ENCODE results near the gene ENO2. TPM values are rescaled to one million over a fixed set of nuclear protein-coding genes. Genes with fewer than 3 reads are reported as not detected.
A peak's percentile ranks its signal among the peaks of the same experiment; 100 is the strongest.

ENO2 gene
- total RNA-seq, 1 donor from 2014 or later = 41.8 TPM

- intact Hi-C loops (cut with DNase I) = loop anchor here (10.0 kb wide), 1 partner anchor 161 kb away; the partner anchor contains the start of gene C1RL
- TF ChIP-seq, protein P1, sequence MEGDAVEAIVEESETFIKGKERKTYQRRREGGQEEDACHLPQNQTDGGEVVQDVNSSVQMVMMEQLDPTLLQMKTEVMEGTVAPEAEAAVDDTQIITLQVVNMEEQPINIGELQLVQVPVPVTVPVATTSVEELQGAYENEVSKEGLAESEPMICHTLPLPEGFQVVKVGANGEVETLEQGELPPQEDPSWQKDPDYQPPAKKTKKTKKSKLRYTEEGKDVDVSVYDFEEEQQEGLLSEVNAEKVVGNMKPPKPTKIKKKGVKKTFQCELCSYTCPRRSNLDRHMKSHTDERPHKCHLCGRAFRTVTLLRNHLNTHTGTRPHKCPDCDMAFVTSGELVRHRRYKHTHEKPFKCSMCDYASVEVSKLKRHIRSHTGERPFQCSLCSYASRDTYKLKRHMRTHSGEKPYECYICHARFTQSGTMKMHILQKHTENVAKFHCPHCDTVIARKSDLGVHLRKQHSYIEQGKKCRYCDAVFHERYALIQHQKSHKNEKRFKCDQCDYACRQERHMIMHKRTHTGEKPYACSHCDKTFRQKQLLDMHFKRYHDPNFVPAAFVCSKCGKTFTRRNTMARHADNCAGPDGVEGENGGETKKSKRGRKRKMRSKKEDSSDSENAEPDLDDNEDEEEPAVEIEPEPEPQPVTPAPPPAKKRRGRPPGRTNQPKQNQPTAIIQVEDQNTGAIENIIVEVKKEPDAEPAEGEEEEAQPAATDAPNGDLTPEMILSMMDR (IDR thresholded peaks at IDR 0.05) = no peak
- DNase-seq = peak; percentile 87
- peak within 1 kb of the TSS; percentile 62 for H3K4me3 ChIP-seq
- no peaks in the 10 kb centered on the region for H3K9me3 ChIP-seq
- H3K4me1 ChIP-seq = peaks cover 42% of the 10 kb centered on the region
- ATAC-seq = peak; percentile 40
- no peaks in the 10 kb centered on the region for H3K27me3 ChIP-seq
- peaks cover 18% of the 10 kb centered on the region for H3K36me3 ChIP-seq
- H3K27ac ChIP-seq = peak within 1 kb of the TSS; percentile 93
Measured at GRCh38 chr12:6943722-6944380, 29.5 kb downstream of the ENO2 start, which contains the start of the genes C12orf57 and RNU7-1. Gene C12orf57, plus strand, starts transcription at chr12:6944022. Its CDS starts 100 bp downstream, at chr12:6944122. Gene RNU7-1, plus strand, starts transcription at chr12:6943816.

GRCh38 chr12:6944381-6945186 is 30.2 kb downstream of the ENO2 start:
- no peaks in the 10 kb centered on the region for H3K27me3 ChIP-seq
- TF ChIP-seq, protein P1 (IDR thresholded peaks at IDR 0.05) = peak; percentile 89
- H3K36me3 ChIP-seq = peaks cover 18% of the 10 kb centered on the region
- no peaks in the 10 kb centered on the region for H3K9me3 ChIP-seq
- DNase-seq (peak; percentile 96), ATAC-seq (peak; percentile 81)
- intact Hi-C loops (cut with DNase I) = loop anchor here (10.0 kb wide), 1 partner anchor 160 kb away; the partner anchor contains the start of gene C1RL
- H3K4me3 ChIP-seq = peak overlapping the region; percentile 62
- peaks cover 43% of the 10 kb centered on the region for H3K4me1 ChIP-seq
- peak overlapping the region; percentile 93 for H3K27ac ChIP-seq

GRCh38 chr12:6945613-6946012 is 31.2 kb downstream of the ENO2 start:
- intact Hi-C loops (cut with DNase I) = loop anchor here (10.0 kb wide), 1 partner anchor 159 kb away; the partner anchor contains the start of gene C1RL
- H3K27ac ChIP-seq = peak overlapping the region; percentile 60
- no peaks in the 10 kb centered on the region for H3K9me3 ChIP-seq
- H3K4me3 ChIP-seq = peak overlapping the region; percentile 39
- no peaks in the 10 kb centered on the region for H3K27me3 ChIP-seq
- TF ChIP-seq, protein P1 (IDR thresholded peaks at IDR 0.05) = no peak
- no peak for ATAC-seq
- peaks cover 13% of the 10 kb centered on the region for H3K36me3 ChIP-seq
- peaks cover 50% of the 10 kb centered on the region for H3K4me1 ChIP-seq
- no peak for DNase-seq

DNA sequence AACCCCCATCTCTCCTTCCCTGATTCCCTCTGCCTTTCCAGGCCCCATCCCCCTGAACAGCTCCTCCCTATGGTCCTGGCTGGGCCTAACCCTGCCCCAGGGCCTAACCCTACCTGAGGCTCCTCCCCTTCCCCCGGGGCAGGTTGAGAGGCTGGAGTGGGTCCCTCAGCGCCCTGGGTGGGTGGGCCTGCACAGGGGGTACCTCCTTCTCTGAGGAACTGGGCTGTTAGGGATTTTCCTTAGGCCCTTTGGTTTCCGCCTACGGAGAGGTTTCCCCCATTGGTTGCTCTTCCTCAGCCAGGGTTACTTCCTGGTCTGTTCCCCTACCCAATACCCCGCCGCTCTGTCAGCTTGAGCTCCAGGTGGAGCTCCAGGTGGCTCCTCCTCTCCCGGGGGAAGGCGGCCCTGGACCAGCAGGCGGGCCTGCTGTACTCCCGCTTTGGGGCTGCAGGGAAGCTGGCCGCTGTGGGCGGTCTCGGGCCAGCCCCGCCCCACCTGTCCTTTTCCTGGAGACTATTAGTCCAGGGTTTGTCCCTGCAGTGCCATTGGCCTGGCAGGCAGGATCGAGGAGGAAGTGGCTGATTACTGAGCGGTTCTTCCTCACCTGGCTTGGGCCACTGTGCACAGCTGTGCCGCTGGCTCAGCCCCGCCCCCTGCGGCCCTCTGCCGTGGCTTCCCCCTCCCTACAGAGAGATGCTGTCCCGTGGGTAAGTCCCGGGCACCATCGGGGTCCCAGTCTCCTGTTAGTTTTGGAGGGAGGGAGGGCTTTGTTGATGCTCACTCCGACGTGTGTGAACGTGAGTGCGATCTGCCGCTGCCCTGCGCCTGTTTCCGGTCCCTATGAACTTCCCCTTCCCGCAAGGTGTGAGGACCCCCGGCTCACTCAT is 31.9 kb downstream of the ENO2 start:
- Histone ChIP-seq H3K4me1 (peaks cover 53% of the 10 kb centered on the region), H3K27me3 (no peaks in the 10 kb centered on the region), H3K27ac (peak overlapping the region; percentile 60), H3K4me3 (peak overlapping the region; percentile 39), H3K36me3 (peaks cover 6% of the 10 kb centered on the region), H3K9me3 (no peaks in the 10 kb centered on the region)
- intact Hi-C loops (cut with DNase I) = loop anchor here (10.0 kb wide), 1 partner anchor 159 kb away; the partner anchor contains the start of gene C1RL
- TF ChIP-seq, protein P1 (IDR thresholded peaks at IDR 0.05) = no peak
- ATAC-seq (peak; percentile 82), DNase-seq (peak; percentile 97)

- H3K36me3 ChIP-seq = no peaks in the 10 kb centered on the region
- intact Hi-C loops (cut with DNase I) = loop anchor here (10.0 kb wide), 1 partner anchor 158 kb away; the partner anchor contains the start of gene C1RL
- TF ChIP-seq, protein P1 (IDR thresholded peaks at IDR 0.05) = no peak
- ATAC-seq = no peak
- H3K27me3 ChIP-seq = no peaks in the 10 kb centered on the region
- peak overlapping the region; percentile 39 for H3K4me3 ChIP-seq
- no peaks in the 10 kb centered on the region for H3K9me3 ChIP-seq
- DNase-seq = no peak
- peak overlapping the region; percentile 60 for H3K27ac ChIP-seq
- H3K4me1 ChIP-seq = peaks cover 53% of the 10 kb centered on the region
Measured at GRCh38 chr12:6946920-6947374, 32.6 kb downstream of the ENO2 start.
